ENCODE results near the gene TIPIN. TPM values are rescaled to one million over a fixed set of nuclear protein-coding genes. Genes with fewer than 3 reads are reported as not detected.

Gene TIPIN
- polyA plus RNA-seq, 1 donor from 2014 or later = 7.4 TPM

- Histone ChIP-seq H3F3A (ENCODE audit: insufficient read depth, low read length, poor library complexity, severe bottlenecking) (no peaks in the 10 kb centered on the region), H3K9me2 (ENCODE audit: insufficient read depth, low read length) (no peaks in the 10 kb centered on the region), H3K4me2 (ENCODE audit: low read length) (no peak overlapping the region), H3K27me3 (ENCODE audit: insufficient read depth, low read depth, low read length) (no peaks in the 10 kb centered on the region), H2AFZ (ENCODE audit: low read depth, low read length) (no peak overlapping the region), H3K9me3 (ENCODE audit: low read length) (no peaks in the 10 kb centered on the region), H3K36me3 (ENCODE audit: insufficient read depth, low read length) (no peaks in the 10 kb centered on the region), H3K4me3 (ENCODE audit: low read length) (no peak overlapping the region), H4K20me1 (ENCODE audit: insufficient read depth) (no peaks in the 10 kb centered on the region), H3K27ac (ENCODE audit: low read length) (no peak overlapping the region), H3K79me2 (replicated peaks; ENCODE audit: insufficient read depth, low read length) (peaks cover 32% of the 10 kb centered on the region), H3K9ac (ENCODE audit: low read length) (no peak overlapping the region)
- TF ChIP-seq POLR2AphosphoS5 (IDR thresholded peaks at IDR 0.05) (no peak), MXI1 (conservative IDR thresholded peaks at IDR 0.05; ENCODE audit: poor library complexity, severe bottlenecking) (no peak), SMC3 (conservative IDR thresholded peaks at IDR 0.05; ENCODE audit: poor library complexity) (no peak), REST (IDR thresholded peaks at IDR 0.05; ENCODE audit: borderline replicate concordance) (no peak), CTCF (IDR thresholded peaks at IDR 0.05; ENCODE audit: poor library complexity, severe bottlenecking) (no peak), TAF1 (IDR thresholded peaks at IDR 0.05; ENCODE audit: low read depth) (no peak), EP300 (conservative IDR thresholded peaks at IDR 0.05; ENCODE audit: poor library complexity, severe bottlenecking) (no peak), RAD21 (conservative IDR thresholded peaks at IDR 0.05) (no peak), EZH2 (IDR thresholded peaks at IDR 0.05; ENCODE audit: borderline replicate concordance, insufficient read depth, low read length, poor library complexity, severe bottlenecking) (no peak)
Measured at GRCh38 chr15:66390678-66391077, 34.2 kb upstream of the TIPIN start.

GRCh38 chr15:66389859-66390381, 33.4 kb upstream of the TIPIN start:
- Histone ChIP-seq H4K20me1 (ENCODE audit: insufficient read depth) (no peaks in the 10 kb centered on the region), H3K27me3 (ENCODE audit: insufficient read depth, low read depth, low read length) (no peaks in the 10 kb centered on the region), H3K9me2 (ENCODE audit: insufficient read depth, low read length) (no peaks in the 10 kb centered on the region), H3K9ac (ENCODE audit: low read length) (no peak overlapping the region), H3K79me2 (replicated peaks; ENCODE audit: insufficient read depth, low read length) (peaks cover 32% of the 10 kb centered on the region), H3F3A (ENCODE audit: insufficient read depth, low read length, poor library complexity, severe bottlenecking) (no peaks in the 10 kb centered on the region), H3K27ac (ENCODE audit: low read length) (no peak overlapping the region), H3K4me2 (ENCODE audit: low read length) (no peak overlapping the region), H3K36me3 (ENCODE audit: insufficient read depth, low read length) (no peaks in the 10 kb centered on the region), H2AFZ (ENCODE audit: low read depth, low read length) (no peak overlapping the region), H3K9me3 (ENCODE audit: low read length) (no peaks in the 10 kb centered on the region), H3K4me3 (ENCODE audit: low read length) (no peak overlapping the region)
- TF ChIP-seq SMC3 (conservative IDR thresholded peaks at IDR 0.05; ENCODE audit: poor library complexity) = no peak
- no peak for TF ChIP-seq EP300 (conservative IDR thresholded peaks at IDR 0.05; ENCODE audit: poor library complexity, severe bottlenecking)
- TF ChIP-seq CTCF (IDR thresholded peaks at IDR 0.05; ENCODE audit: poor library complexity, severe bottlenecking) = no peak
- TF ChIP-seq POLR2AphosphoS5 (IDR thresholded peaks at IDR 0.05) = no peak
- TF ChIP-seq MXI1 (conservative IDR thresholded peaks at IDR 0.05; ENCODE audit: poor library complexity, severe bottlenecking) = no peak
- no peak for TF ChIP-seq EZH2 (IDR thresholded peaks at IDR 0.05; ENCODE audit: borderline replicate concordance, insufficient read depth, low read length, poor library complexity, severe bottlenecking)
- TF ChIP-seq RAD21 (conservative IDR thresholded peaks at IDR 0.05) = no peak
- TF ChIP-seq REST (IDR thresholded peaks at IDR 0.05; ENCODE audit: borderline replicate concordance) = no peak
- no peak for TF ChIP-seq TAF1 (IDR thresholded peaks at IDR 0.05; ENCODE audit: low read depth)

Data from neural cell (in vitro differentiated cells).